DMS53 treated with DMSO at 0.1 percent for 48 hours (cell line): ENCODE results near the gene ATP11A.
"Not testable (repeated sequence)": the region's sequence is repeated elsewhere in the genome, so short reads cannot be mapped to it uniquely, and the experiment has no call there.

ENCODE experiments used
- DNase-seq: peaks from one replicate; lab custom pipeline; 2025; ENCODE audit not compliant: unreplicated experiment; lab: John Stamatoyannopoulos, UW

Gene ATP11A

GRCh38 chr13:112852392-112852791, 162.6 kb downstream of the ATP11A start:
- no peak for DNase-seq

- no peak for DNase-seq
Observed at GRCh38 chr13:112852808-112853207, 163.0 kb downstream of the ATP11A start.

DNA sequence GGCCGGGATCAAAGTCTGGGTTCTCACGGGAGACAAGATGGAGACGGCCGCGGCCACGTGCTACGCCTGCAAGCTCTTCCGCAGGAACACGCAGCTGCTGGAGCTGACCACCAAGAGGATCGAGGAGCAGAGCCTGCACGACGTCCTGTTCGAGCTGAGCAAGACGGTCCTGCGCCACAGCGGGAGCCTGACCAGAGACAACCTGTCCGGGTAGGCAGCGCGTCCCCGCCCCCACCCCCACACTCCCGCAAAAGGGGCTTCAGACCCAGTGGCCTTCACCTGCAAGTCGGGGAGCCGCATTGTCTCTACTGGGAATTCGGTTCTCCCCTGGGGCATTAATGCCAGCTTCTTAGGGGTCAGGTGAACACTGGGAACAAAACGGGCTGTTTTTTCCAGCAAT, 164.5 kb downstream of the ATP11A start:
- no peak for DNase-seq

DNA sequence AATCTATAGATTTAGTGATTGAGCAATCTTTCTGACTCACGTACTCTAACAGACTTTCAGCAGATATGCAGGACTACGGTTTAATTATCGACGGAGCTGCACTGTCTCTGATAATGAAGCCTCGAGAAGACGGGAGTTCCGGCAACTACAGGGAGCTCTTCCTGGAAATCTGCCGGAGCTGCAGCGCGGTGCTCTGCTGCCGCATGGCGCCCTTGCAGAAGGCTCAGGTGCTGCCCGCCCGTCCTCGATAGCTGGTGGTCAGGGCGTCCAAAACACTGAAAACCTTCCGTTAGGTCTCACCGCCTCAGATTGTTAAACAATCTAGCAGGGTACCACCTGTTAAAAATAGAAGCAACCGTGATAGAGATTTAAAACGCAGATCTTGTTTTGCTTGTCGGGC, 166.0 kb downstream of the ATP11A start:
- no peak for DNase-seq

GRCh38 chr13:112857914-112858490, 168.2 kb downstream of the ATP11A start:
- no peak for DNase-seq

DNA sequence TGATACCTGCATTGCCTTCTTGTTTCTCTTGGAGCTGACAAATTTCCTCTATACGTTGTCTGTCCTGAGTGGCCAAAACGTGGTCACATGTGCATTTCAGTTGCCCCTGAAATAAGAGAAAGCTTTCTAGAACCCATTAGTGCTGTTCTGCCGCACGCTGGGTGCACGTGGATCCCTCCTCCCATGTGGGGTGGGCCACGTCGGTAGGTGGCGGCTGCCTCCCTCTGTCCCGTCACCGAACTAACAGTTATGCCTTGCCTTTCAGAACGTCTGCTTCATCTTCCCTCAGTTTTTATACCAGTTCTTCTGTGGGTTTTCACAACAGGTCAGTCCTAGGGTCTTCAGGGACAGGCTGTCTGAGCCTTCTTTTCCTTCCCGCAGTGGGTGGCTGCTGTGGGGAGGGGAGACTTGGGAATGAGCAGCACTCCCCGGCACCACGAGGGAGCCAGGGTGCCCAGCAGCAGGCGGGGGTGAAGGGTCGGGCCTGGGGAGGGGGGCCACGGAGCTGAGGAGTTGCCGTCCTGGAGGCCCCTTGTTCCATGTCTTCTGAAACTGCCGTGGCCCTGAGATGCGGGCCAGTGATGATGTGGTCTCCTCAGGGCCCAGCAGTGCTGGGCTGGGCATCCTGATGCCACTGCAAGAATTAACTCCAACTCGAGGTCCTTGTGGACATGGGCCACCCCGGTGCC, 169.4 kb downstream of the ATP11A start:
- DNase-seq = no peak

DNA sequence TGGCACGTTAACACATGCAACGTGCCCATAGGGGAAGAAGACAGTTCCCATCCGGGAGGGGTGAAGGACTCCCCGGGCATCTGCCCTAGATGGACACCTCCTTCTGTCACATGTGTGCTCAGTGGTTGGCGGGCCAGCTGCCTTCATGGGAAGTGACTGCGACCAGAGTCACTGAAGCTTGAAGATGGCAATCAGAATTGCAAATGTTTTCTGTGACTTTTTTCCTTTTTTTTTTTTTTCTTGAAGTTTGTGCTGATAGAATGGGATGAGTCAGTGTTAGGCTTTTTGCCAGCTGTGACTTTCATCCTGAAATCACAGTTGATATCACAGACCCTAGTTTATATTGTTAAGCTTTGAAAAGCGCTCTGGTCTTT, 170.0 kb downstream of the ATP11A start:
- peak; percentile 20 for DNase-seq

- no peak for DNase-seq
Observed at GRCh38 chr13:112861876-112862615, 172.2 kb downstream of the ATP11A start.

GRCh38 chr13:112863356-112863755, 173.5 kb downstream of the ATP11A start:
- DNase-seq = not testable (repeated sequence)

- DNase-seq = not testable (repeated sequence)
Observed at GRCh38 chr13:112865478-112865877, 175.6 kb downstream of the ATP11A start.

- no peak for DNase-seq
Observed at GRCh38 chr13:112867301-112867711, 177.5 kb downstream of the ATP11A start.

DNA sequence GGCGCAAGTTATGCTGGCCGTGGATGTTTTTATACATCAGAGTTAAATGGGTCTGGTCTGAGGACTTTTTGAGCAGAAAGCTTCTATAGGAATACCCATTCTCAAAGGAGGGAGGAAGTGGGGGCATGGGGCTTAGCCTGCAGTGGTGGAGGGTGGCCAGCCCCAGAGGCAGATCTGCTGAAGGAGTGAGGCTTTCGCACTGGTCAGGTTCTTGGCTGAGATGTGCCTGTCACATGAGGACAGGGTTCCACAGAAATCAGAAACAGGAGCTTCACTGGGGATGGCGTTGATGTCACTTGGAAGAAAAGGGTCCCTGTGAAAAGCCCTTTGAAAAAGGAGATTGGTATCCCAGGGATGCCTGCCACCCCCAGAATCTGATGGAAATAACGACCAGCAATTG, 178.5 kb downstream of the ATP11A start:
- no peak for DNase-seq

GRCh38 chr13:112869202-112870050, 179.6 kb downstream of the ATP11A start:
- no peak for DNase-seq

- DNase-seq = no peak
Observed at GRCh38 chr13:112870051-112870331, 180.2 kb downstream of the ATP11A start.

GRCh38 chr13:112870737-112871287, 181.0 kb downstream of the ATP11A start:
- no peak for DNase-seq

DNA sequence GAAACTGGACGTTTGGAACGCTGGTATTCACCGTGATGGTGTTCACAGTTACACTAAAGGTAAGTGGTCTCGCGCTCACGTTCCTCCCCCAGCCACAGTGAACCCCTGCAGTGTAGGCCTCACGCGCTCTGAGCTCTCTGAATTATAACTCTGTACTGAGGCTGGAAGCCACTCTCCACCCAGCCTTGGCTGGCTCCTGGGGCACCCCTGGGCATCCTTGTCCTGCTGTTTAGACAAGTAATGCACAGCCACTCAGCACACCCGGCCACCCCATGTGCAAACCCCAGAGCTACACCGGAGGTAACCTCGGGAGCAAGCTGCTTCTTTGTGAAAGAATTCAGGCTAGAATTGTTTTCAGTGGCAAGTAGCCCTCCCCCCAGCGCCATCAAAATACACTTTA, 181.9 kb downstream of the ATP11A start:
- no peak for DNase-seq

- not testable (repeated sequence) for DNase-seq
Observed at GRCh38 chr13:112872657-112873631, 183.1 kb downstream of the ATP11A start.

DNA sequence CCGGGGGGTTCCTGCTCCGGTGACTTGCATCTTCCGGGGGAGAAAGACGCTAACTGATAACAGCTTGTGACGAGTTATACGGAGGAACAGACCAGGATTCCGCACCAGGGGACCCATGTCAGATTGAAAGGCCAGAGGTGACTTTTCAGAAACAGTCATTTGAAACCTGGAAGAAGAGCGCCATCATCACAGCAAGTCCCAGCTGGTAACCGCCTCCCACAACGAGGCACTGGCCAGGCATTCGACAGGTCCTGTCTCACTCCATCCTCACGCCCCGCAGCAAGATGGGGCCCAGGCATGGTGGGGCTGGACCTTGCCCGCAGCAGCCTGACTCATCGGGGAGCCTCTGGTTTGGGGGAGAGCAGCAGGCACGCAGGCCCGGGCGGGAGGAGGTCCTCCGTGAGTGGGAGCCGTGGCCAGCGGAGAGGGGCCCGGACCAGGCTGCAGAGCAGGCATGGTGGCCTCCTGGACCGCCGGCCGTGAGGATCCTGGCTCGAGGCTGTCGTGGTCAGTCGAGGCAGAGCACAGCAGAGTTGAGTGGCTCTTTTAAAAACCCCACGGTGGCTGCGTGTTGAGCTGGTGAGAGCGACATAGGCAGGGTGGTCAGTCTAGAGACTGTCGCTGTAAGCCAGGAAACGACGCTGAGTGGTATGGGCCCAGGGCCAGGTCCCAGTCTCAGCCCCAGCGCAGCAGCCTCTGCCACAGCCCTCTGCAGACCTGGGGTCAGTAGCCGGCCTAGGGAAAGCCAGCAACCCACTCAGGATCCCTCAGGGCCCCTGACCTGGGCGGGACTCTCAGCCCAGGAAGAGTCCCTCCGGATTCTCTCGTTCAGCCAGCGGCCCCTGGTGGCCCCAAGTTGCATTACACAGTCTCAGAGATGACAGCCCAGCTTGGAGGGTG, 184.3 kb downstream of the ATP11A start:
- DNase-seq = no peak

DNA sequence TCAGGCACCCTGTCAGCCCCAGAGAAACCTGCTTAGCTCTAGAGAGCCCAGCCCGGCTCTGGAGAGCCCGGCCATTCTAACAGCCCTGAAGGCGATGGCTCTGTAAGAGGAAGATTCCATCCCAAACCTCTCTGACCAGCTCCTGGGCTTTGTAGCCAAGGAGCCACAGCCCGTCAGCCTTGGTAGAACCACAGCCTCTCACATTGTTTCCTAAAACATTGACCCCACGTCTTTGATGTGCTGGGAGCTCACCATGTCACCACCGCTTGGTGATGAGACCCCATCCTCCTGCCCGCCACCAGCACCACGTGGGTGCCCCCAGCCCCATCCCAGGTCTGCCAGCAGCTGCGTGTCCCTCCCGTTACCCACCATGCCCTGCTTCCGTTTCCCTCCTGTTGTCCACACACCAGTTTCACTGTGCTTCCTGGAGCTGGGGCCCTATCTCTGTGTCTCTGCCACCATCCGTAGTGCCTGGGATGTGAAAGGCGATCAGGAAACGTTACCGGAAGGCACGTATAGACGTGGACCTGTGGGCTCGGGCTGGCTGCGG, 185.0 kb downstream of the ATP11A start:
- no peak for DNase-seq
